Heart left ventricle (tissue), 16 donors: ENCODE data around the gene BCL2. TPM values are rescaled to one million over a fixed set of nuclear protein-coding genes. Genes with fewer than 3 reads are reported as not detected.
A peak's percentile ranks its signal among the peaks of the same experiment; 100 is the strongest.

Experiments
- ATAC-seq, 4 donors: fragments of 200-7000 bp; cut with Tn5 transposase; one replicate each; pipeline ENCODE4 v1.9.1; 2020 to 2022; ENCODE audit warnings: moderate library complexity in 4 of 4, mild to moderate bottlenecking in 3 of 4, moderate number of reproducible peaks in 1 of 4
- DNase-seq, 5 donors: peaks; one replicate each; pipeline ENCODE4 v3.0.0-alpha.2; 2020
- H3K27ac ChIP-seq, 12 donors: fragments of 200-600 bp; sonication (generic) in 4 of 12; one replicate each; pipeline versions ENCODE4 v1.5.0 to v1.8.0; 2016 to 2022; ENCODE audit warnings: mild to moderate bottlenecking in 2 of 12
- H3K27me3 ChIP-seq, 9 donors: fragments of 200-600 bp; sonication (generic) in 2 of 9; one replicate each; pipeline versions ENCODE4 v1.5.1 to v1.8.0; 2016 to 2022; ENCODE audit warnings: mild to moderate bottlenecking in 3 of 9
- H3K36me3 ChIP-seq, 9 donors: fragments of 200-600 bp; sonication (generic) in 2 of 9; one replicate each; pipeline versions ENCODE4 v1.5.0 to v1.8.0; 2018 to 2022; ENCODE audit warnings: mild to moderate bottlenecking in 2 of 9
- H3K4me1 ChIP-seq, 12 donors: fragments of 200-600 bp; sonication (generic) in 4 of 12; one replicate each; pipeline versions ENCODE4 v1.5.0 to v1.8.0; 2016 to 2022; ENCODE audit warnings: mild to moderate bottlenecking in 3 of 12
- H3K4me3 ChIP-seq, 12 donors: fragments of 200-600 bp; sonication (generic) in 4 of 12; one replicate each; pipeline versions ENCODE4 v1.5.0 to v1.8.0; 2017 to 2022; ENCODE audit warnings: mild to moderate bottlenecking in 9 of 12, moderate library complexity in 4 of 12
- H3K9me3 ChIP-seq, 12 donors: fragments of 200-600 bp; sonication (generic) in 4 of 12; one replicate each; pipeline versions ENCODE4 v1.5.0 to v1.8.0; 2016 to 2022; ENCODE audit warnings: mild to moderate bottlenecking in 1 of 12
- POLR2A ChIP-seq, 2 donors: fragments of 450-650 bp; IDR thresholded peaks; one replicate each; pipeline ENCODE4 v1.6.1; 2017; ENCODE audit warnings: antibody characterized with exemption in 2 of 2, mild to moderate bottlenecking in 2 of 2, moderate library complexity in 2 of 2
- WGBS, 4 donors: extraction: QIAGEN DNeasy Blood & Tissue Kit in 2 of 4; methylation state at CpG; one replicate each; pipeline versions ENCODE4 v1.1.5 to v1.1.7; 2013 to 2018; 5-methylcytosine and 5-hydroxymethylcytosine counted together
- intact Hi-C, 10 donors: fragments of 100-400 bp; cut with DNase I; formaldehyde crosslinking; loops; one replicate each; pipeline versions ENCODE4 v1.11.1 to v1.14.2; 2022
- polyA plus RNA-seq, 2 donors: library from polyadenylated mRNA; stranded (reverse); fragments of 200-250 nt; gene quantifications; one replicate each; pipeline ENCODE4 v1.2.3, GENCODE V29; 2013
- total RNA-seq, 9 donors: library from RNA; depleted of rRNA in 2 of 9; stranded (reverse); fragments of >200 nt in 2 of 9; fragmentation: NEBNext Ultra II Directional in 3 of 9; extraction: Animal tissue kit (Norgen Biotek cat#: 25700) in 3 of 9; gene quantifications; one replicate each; pipeline versions ENCODE4 v1.1.0 to v1.2.4, GENCODE V29; 2016 to 2023
- TF ChIP-seq, protein P1 (sequence below), 12 donors: fragments of 200-600 bp; sonication (generic) in 4 of 12; IDR thresholded peaks; one replicate each; pipeline versions ENCODE4 v1.5.0 to v1.8.0; 2018 to 2022; ENCODE audit warnings: antibody characterized with exemption in 12 of 12, mild to moderate bottlenecking in 5 of 12
- donor health status: ischemic (EF 13 %, LVEDD 7.1; RV severe dilation, severe dysfunction).
- donor health status: healthy with polysubstance abuse.
- donor health status: DM: no; HTN: yes; CAD: no.
- donor health status: DM: no; HTN: no; CAD: no.
- donor health status: ischemic (EF 25% LVEDD 6.9; RV normal size, moderate dysfunction).
- donor health status: ischemic (EF 25% LVEDD 5.7; RV mildly dilated, moderate dysfunction).
- donor health status: healthy.
- donor health status: DM: yes; HTN: yes; CAD: no.
- donor health status: ischemic (EF 35%, LVEDD 5.7; RV mildly dilated, moderate dysfunction).
- donor health status: nonischemic (EF 11% LVEDD 7.7; RV severe dilation, severe dysfunction).
- donor health status: DM: yes; HTN: yes; CAD: no.
- donor health status: PGD.
- donor health status: ischemic (EF 29% LVEDD 5.4; RV normal size, mild dysfunction).
- donor health status: nonischemic (EF 23%, LVEDD 6.1; RV moderate dilation, normal function).

The BCL2 gene
- total and polyA plus RNA-seq, 11 donors: 2.9 to 24.2 (median 8.9) TPM

GRCh38 chr18:63315876-63316275 is 3.7 kb downstream of the BCL2 start:
- no peak for ATAC-seq
- H3K9me3 ChIP-seq: no peaks in the 10 kb centered on the region
- intact Hi-C loops: loop anchor here in 6 of 10 donors (5.0 to 10.0 kb wide), 5 partner anchors 51 to 184 kb away; no protein-coding TSS in a partner anchor
- H3K27me3 ChIP-seq: peaks cover 0 to 11% (median 0%) of the 10 kb centered on the region in 9 donors
- H3K27ac ChIP-seq: peak overlapping the region in 1 of 12 donors; percentile 48
- H3K4me1 ChIP-seq: peaks cover 0 to 57% (median 27%) of the 10 kb centered on the region in 12 donors
- DNase-seq: no peak
- TF ChIP-seq, protein P1, sequence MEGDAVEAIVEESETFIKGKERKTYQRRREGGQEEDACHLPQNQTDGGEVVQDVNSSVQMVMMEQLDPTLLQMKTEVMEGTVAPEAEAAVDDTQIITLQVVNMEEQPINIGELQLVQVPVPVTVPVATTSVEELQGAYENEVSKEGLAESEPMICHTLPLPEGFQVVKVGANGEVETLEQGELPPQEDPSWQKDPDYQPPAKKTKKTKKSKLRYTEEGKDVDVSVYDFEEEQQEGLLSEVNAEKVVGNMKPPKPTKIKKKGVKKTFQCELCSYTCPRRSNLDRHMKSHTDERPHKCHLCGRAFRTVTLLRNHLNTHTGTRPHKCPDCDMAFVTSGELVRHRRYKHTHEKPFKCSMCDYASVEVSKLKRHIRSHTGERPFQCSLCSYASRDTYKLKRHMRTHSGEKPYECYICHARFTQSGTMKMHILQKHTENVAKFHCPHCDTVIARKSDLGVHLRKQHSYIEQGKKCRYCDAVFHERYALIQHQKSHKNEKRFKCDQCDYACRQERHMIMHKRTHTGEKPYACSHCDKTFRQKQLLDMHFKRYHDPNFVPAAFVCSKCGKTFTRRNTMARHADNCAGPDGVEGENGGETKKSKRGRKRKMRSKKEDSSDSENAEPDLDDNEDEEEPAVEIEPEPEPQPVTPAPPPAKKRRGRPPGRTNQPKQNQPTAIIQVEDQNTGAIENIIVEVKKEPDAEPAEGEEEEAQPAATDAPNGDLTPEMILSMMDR (IDR thresholded peaks at IDR 0.05): no peak
- TF ChIP-seq POLR2A (IDR thresholded peaks at IDR 0.05): no peak
- H3K36me3 ChIP-seq: no peaks in the 10 kb centered on the region
- peak overlapping the region in 1 of 12 donors; percentile 0 for H3K4me3 ChIP-seq

GRCh38 chr18:63315131-63315662 is 4.4 kb downstream of the BCL2 start:
- intact Hi-C loops: loop anchor here in 6 of 10 donors (5.0 to 10.0 kb wide), 5 partner anchors 50 to 183 kb away; no protein-coding TSS in a partner anchor
- ATAC-seq (no peak), DNase-seq (no peak)
- Histone ChIP-seq H3K9me3 (no peaks in the 10 kb centered on the region), H3K27ac (peak overlapping the region in 2 of 12 donors; percentile 2 to 48), H3K4me1 (peaks cover 0 to 60% (median 25%) of the 10 kb centered on the region in 12 donors), H3K36me3 (no peaks in the 10 kb centered on the region), H3K27me3 (peaks cover 0 to 11% (median 0%) of the 10 kb centered on the region in 9 donors), H3K4me3 (peak overlapping the region in 1 of 12 donors; percentile 0)
- WGBS, 4 donors: 63 to 78% (median 73%) methylated on average over 3 of the region's 3 CpGs
- TF ChIP-seq, protein P1 (IDR thresholded peaks at IDR 0.05): no peak
- no peak for TF ChIP-seq POLR2A (IDR thresholded peaks at IDR 0.05)

GRCh38 chr18:63314062-63314790 is 5.3 kb downstream of the BCL2 start:
- Histone ChIP-seq H3K27ac (no peak overlapping the region), H3K9me3 (no peaks in the 10 kb centered on the region), H3K4me1 (peaks cover 0 to 60% (median 24%) of the 10 kb centered on the region in 12 donors), H3K27me3 (peaks cover 0 to 6% (median 0%) of the 10 kb centered on the region in 9 donors), H3K4me3 (no peak overlapping the region), H3K36me3 (no peaks in the 10 kb centered on the region)
- DNase-seq (no peak), ATAC-seq (no peak)
- no peak for TF ChIP-seq POLR2A (IDR thresholded peaks at IDR 0.05)
- TF ChIP-seq, protein P1 (IDR thresholded peaks at IDR 0.05): no peak
- WGBS, 4 donors: 66 to 76% (median 71%) methylated on average over 4 of the region's 4 CpGs
- intact Hi-C loops: loop anchor here in 3 of 10 donors (10.0 kb wide), 3 partner anchors 49 to 159 kb away; no protein-coding TSS in a partner anchor

GRCh38 chr18:63313396-63313917 is 6.1 kb downstream of the BCL2 start:
- H3K4me3 ChIP-seq: no peak overlapping the region
- H3K9me3 ChIP-seq: no peaks in the 10 kb centered on the region
- WGBS, 4 donors: 77 to 84% (median 84%) methylated on average over 5 of the region's 5 CpGs
- ATAC-seq (no peak), DNase-seq (no peak)
- intact Hi-C loops: loop anchor here in 3 of 10 donors (10.0 kb wide), 3 partner anchors 49 to 159 kb away; no protein-coding TSS in a partner anchor
- TF ChIP-seq, protein P1 (IDR thresholded peaks at IDR 0.05): no peak
- TF ChIP-seq POLR2A (IDR thresholded peaks at IDR 0.05): no peak
- no peaks in the 10 kb centered on the region for H3K36me3 ChIP-seq
- H3K27ac ChIP-seq: no peak overlapping the region
- peaks cover 0 to 6% (median 0%) of the 10 kb centered on the region in 9 donors for H3K27me3 ChIP-seq
- peaks cover 0 to 55% (median 21%) of the 10 kb centered on the region in 12 donors for H3K4me1 ChIP-seq
